Chondrocyte (in vitro differentiated cells): ENCODE results near the gene PSMB8. TPM values are rescaled to one million over a fixed set of nuclear protein-coding genes. Genes with fewer than 3 reads are reported as not detected.
"Not testable (repeated sequence)": the region's sequence is repeated elsewhere in the genome, so short reads cannot be mapped to it uniquely, and the experiment has no call there.

ENCODE experiments used
- DNase-seq: peaks from one replicate; pipeline ENCODE4 v3.0.0; 2021; ENCODE audit warnings: mixed read lengths, low spot score
- H3K27ac Mint-ChIP-seq: one replicate; pipeline ENCODE4 v1.8.0; 2021; ENCODE audit warnings: mild to moderate bottlenecking, moderate library complexity, mixed read lengths; ENCODE audit not compliant: unreplicated experiment
- H3K27me3 Mint-ChIP-seq: 2 replicates; pipeline ENCODE4 v1.8.0; 2021; ENCODE audit warnings: low read depth, mixed read lengths
- H3K36me3 Mint-ChIP-seq: 2 replicates; pipeline ENCODE4 v1.8.0; 2021; ENCODE audit warnings: low read depth, mixed read lengths
- H3K4me1 Mint-ChIP-seq: 2 replicates; pipeline ENCODE4 v1.8.0; 2021; ENCODE audit warnings: low read depth, mild to moderate bottlenecking, mixed read lengths
- H3K4me3 Mint-ChIP-seq: one replicate; pipeline ENCODE4 v1.8.0; 2021; ENCODE audit warnings: mild to moderate bottlenecking, moderate library complexity, mixed read lengths; ENCODE audit not compliant: unreplicated experiment
- H3K9me3 Mint-ChIP-seq: 2 replicates; pipeline ENCODE4 v1.8.0; 2021; ENCODE audit warnings: low read depth, mixed read lengths
- CTCF ChIP-seq: fragments of 200-600 bp; sonication (generic); IDR thresholded peaks from 2 replicates; pipeline ENCODE4 v1.5.0; 2021; ENCODE audit warnings: antibody characterized with exemption, mild to moderate bottlenecking, moderate library complexity
- total RNA-seq: library from RNA; stranded (reverse); gene quantifications from 3 replicates; pipeline ENCODE4 v1.2.1, GENCODE V29; 2021

PSMB8 gene
- total RNA-seq, 1 donor from 2014 or later: 14.6 TPM

- Mint-ChIP-seq H3K4me3 (no peak overlapping the region), H3K27ac (no peak overlapping the region), H3K9me3 (no peaks in the 10 kb centered on the region), H3K4me1 (peaks cover 24% of the 10 kb centered on the region), H3K36me3 (no peaks in the 10 kb centered on the region), H3K27me3 (peaks cover 14% of the 10 kb centered on the region)
- TF ChIP-seq CTCF: no peak
- no peak for DNase-seq
Measured at GRCh38 chr6:32886681-32887383, 43.0 kb upstream of the PSMB8 start.

- Mint-ChIP-seq H3K4me3 (no peak overlapping the region), H3K36me3 (no peaks in the 10 kb centered on the region), H3K9me3 (no peaks in the 10 kb centered on the region), H3K27ac (no peak overlapping the region), H3K4me1 (peaks cover 24% of the 10 kb centered on the region), H3K27me3 (peaks cover 18% of the 10 kb centered on the region)
- DNase-seq: no peak
- peak; percentile 83 for TF ChIP-seq CTCF
Measured at GRCh38 chr6:32885698-32886286, 41.9 kb upstream of the PSMB8 start.

GRCh38 chr6:32883789-32884188 lies 39.9 kb upstream of the PSMB8 start:
- peaks cover 16% of the 10 kb centered on the region for H3K4me1 Mint-ChIP-seq
- TF ChIP-seq CTCF: no peak
- H3K27ac Mint-ChIP-seq: no peak overlapping the region
- H3K4me3 Mint-ChIP-seq: no peak overlapping the region
- peaks cover 28% of the 10 kb centered on the region for H3K27me3 Mint-ChIP-seq
- DNase-seq: no peak
- H3K9me3 Mint-ChIP-seq: no peaks in the 10 kb centered on the region
- H3K36me3 Mint-ChIP-seq: no peaks in the 10 kb centered on the region

GRCh38 chr6:32882879-32883250 lies 39.0 kb upstream of the PSMB8 start:
- Mint-ChIP-seq H3K9me3 (no peaks in the 10 kb centered on the region), H3K4me3 (no peak overlapping the region), H3K27ac (no peak overlapping the region), H3K27me3 (peaks cover 33% of the 10 kb centered on the region), H3K4me1 (peaks cover 16% of the 10 kb centered on the region), H3K36me3 (no peaks in the 10 kb centered on the region)
- DNase-seq: no peak
- TF ChIP-seq CTCF: no peak

GRCh38 chr6:32880962-32881361 lies 37.1 kb upstream of the PSMB8 start:
- H3K27me3 Mint-ChIP-seq: peaks cover 44% of the 10 kb centered on the region
- H3K27ac Mint-ChIP-seq, H3K4me1 Mint-ChIP-seq, DNase-seq, H3K36me3 Mint-ChIP-seq, H3K4me3 Mint-ChIP-seq, H3K9me3 Mint-ChIP-seq: not testable (repeated sequence)

- Mint-ChIP-seq H3K9me3 (no peaks in the 10 kb centered on the region), H3K27me3 (peaks cover 54% of the 10 kb centered on the region), H3K36me3 (no peaks in the 10 kb centered on the region), H3K27ac (no peak overlapping the region), H3K4me1 (peaks cover 3% of the 10 kb centered on the region), H3K4me3 (no peak overlapping the region)
- no peak for TF ChIP-seq CTCF
- no peak for DNase-seq
Measured at GRCh38 chr6:32879691-32880090, 35.8 kb upstream of the PSMB8 start.
